ENCODE data around the gene TAF15. TPM values are rescaled to one million over a fixed set of nuclear protein-coding genes. Genes with fewer than 3 reads are reported as not detected.

The TAF15 gene
- total RNA-seq = 50.6 and 59.8 TPM in 2 replicates

DNA sequence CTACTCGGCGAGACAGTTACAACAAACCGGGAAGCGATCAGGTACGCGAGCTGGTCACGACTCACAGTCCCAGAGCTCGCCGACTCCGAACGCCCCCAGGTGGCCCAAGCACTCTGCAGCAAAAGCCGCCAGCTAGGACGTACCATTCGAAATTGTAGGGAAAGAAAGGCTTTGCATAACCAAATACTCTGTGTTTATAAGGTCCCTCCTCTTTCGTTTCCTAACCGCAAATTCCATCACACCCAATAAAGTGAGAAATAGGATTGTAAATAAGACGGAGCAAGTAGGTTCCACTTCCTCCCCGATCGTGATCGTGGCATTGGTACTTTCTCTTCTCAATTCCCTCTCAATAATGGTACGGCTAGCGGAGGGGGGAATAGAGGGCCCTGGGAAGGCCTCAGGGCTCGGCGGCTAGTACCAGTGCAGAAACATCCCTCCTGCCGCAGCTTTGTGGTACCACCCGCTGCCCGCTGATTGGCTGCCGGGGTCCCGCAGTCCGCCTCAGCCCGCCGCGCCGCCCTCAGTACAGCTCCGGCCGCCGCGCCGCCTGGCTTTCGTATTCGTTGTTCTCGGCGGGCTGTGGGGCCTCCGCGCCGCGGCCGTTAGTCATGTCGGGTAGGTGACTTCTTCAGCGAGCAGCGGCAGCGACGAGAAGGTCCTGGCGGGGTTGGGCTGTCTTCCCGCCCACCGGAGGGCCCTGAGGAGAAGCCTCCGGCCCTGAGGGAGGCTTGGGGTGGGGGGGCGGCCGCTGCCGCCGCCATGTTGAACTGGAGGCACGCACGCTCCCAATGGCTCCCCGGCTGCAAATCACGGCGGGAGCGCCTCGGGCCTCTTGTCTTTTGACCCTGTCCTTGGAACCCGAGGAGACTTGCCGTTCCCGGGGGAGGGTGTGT lies at the start of gene TAF15:
TAF15 (plus strand) TSS at position 523 of the 893 bp plus-strand sequence; CDS start at position 609, 86 bp downstream.

DNA sequence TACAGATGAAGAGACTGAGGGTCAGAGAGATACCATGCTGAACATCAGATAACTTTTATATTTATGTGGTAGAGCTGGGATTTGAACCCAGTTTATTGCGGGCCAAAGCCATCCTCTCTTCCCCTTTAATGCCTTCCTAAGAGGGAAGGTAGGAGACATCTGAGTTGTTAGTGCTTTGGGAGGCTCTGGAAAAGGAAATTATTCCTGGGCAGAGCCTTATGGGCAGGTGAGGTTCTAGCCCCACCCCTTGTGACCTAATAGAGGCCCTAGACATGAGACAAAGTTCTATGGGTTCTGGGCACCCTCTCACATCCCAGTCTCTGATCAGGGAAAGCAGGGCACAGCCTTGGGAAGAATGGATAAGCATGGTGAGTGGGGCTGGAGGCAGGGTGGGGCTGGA lies 48.7 kb upstream of the TAF15 start, which contains the start of gene C17orf50:
C17orf50 (plus strand) TSS at position 301 of the 400 bp plus-strand sequence; CDS start at position 356, 55 bp downstream.

DNA sequence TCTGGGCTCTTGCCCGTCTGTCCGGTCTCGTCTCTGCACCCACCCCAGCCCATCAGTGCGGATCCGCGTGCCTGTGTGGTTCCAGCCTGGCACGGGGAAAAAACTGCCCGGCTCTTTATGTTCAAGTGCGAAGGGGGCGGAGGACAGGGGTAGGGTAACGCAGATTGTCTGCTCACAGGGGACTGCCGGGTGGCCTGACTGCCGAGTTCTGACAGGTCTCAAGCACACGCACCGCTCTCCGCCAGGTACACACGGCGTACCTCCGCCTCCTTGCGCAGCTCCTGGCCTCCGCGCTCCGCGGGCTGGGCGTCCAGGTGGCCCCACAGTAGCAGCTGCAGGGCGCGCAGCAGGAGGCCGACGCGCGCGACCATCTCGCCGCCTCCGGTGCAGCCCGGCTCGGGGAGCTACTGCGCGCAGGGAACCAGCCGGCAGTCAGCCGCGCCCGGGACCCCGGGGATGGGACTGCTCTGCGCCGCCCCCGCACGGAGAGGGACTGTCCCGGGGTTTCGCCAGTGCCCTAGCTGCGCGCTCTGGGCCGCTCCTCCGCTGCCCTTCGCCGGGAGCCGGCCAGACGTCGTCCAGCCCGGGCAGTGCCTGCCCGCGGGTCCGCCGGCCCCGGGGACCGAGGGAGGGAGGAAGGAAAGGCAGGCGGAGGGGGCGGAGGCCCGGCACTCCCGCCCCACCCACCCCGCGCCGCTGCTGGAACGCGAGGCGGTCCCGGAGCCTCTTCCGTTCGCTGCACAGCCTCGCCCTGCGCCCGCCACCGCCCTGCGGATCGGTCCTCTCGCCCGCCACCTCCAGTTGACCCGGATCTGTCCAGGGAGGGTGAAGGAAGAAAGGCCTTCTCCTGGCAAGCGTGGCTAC lies 14.0 kb upstream of the TAF15 start, which contains the start of gene MMP28:
MMP28 (minus strand) TSS at position 635 of the 864 bp plus-strand sequence; CDS start at position 371, 264 bp downstream.

DNA sequence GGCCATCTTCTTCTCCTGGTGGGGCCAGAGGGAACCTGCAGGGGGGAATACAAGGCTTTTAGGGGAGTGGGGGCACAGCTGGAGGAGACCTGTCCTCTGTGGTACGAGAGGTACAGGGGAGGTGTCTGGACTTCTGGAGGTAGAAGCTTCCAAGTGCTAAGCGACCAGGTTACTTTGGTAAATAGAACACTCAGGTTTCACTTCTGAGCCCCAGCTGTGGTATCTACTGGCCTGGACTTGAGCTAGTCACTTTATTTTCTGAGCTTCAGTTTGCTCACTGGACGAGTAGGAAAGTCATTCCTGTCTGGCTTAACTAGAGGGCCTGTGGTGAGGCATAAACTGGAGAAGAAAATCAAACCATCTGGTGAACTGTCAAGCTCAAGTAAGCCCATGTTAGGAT lies 59.5 kb downstream of the TAF15 start, which contains the start of gene HEATR9:
HEATR9 (minus strand) TSS at position 155 of the 400 bp plus-strand sequence; CDS start at position 6, 149 bp downstream.

DNA sequence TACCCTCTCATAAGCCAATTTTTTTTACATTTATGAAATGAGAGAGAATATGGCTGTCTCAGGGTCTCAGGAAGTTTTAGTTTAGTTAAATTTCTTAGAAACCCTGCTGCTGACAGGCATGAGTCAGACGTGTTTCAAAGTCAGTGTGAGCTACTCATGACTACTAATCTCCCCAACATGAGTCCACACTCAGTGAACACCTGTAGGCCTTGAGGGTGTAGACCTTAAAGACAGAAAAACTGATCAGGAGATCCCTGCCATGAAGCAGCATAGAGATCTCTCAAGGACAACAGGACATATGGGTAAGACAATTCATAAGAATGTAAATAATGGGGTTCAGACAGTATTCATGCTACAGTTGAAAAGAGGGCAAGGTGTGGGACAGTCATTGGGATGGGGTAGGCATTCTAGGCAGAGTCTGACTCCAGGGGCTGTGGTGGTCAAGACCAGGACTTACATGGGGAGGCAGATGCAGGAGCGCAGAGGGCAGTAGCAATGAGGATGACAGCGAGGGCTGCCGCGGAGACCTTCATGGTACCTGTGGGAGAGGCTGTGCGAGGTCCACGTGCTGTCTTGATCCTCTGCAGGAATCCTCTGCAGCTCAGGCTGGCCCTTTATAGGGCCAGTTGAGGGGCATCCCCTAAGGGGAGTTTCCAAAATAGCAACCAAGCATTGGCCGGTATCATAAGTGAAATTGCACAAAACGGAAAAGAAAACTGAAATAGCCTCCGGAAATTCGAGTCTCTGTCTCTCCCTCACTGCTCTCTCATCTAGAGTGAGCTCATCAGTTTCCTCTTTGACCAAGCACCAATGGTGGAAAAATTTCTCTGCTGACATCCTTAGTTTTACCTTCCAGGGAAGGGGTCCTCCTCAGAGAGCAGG lies 70.7 kb downstream of the TAF15 start, which contains the start of gene CCL5:
CCL5 (minus strand) TSS at position 588 of the 882 bp plus-strand sequence.

Small RNA genes within 50 kb of the gene (small RNA-seq; reads per million reads assigned to genes)
- gene RF00100 (ENCODE audit: low replicate concordance) = 105 reads per million, percentile 98 among the genes with 10 or more reads in this experiment

Other genes starting within 250 kb of the TAF15 start
- gene SLFN14, start 248.7 kb upstream of the TAF15 start, total RNA-seq = not detected in 2 replicates
- 4.7 and 7.2 TPM in 2 replicates for gene PEX12, start 230.9 kb upstream of the TAF15 start, total RNA-seq
- gene AP2B1, start 222.2 kb upstream of the TAF15 start, total RNA-seq = 105 and 107 TPM in 2 replicates
- 3.7 and 8.3 TPM in 2 replicates for gene RASL10B, start 77.8 kb upstream of the TAF15 start, total RNA-seq
- gene GAS2L2, start 56.2 kb upstream of the TAF15 start, total RNA-seq = not detected in 2 replicates
- not detected in 2 replicates for gene C17orf50, start 48.6 kb upstream of the TAF15 start, total RNA-seq
- 1.3 TPM in 1 of 2 replicates, not detected in the other for gene MMP28, start 13.8 kb upstream of the TAF15 start, total RNA-seq
- gene HEATR9, start 59.4 kb downstream of the TAF15 start, total RNA-seq = not detected in 2 replicates
- gene CCL5, start 70.9 kb downstream of the TAF15 start, total RNA-seq = 0.29 TPM in 1 of 2 replicates, not detected in the other
- gene RDM1, start 121.3 kb downstream of the TAF15 start, total RNA-seq = not detected in 2 replicates
- gene LYZL6, start 134.2 kb downstream of the TAF15 start, total RNA-seq = not detected in 2 replicates
- not detected in 2 replicates for gene CCL16, start 172.0 kb downstream of the TAF15 start, total RNA-seq
- gene CCL14, start 177.2 kb downstream of the TAF15 start, total RNA-seq = not detected in 2 replicates
- gene CCL15, start 192.1 kb downstream of the TAF15 start, total RNA-seq = not detected in 2 replicates
- gene CCL23, start 208.5 kb downstream of the TAF15 start, total RNA-seq = not detected in 2 replicates